Loucy (cell line): ENCODE data around the gene INS.

Source experiments
- H2AFZ ChIP-seq: fragments of 200-600 bp; sonication (generic); 2 replicates; pipeline ENCODE4 v1.6.0; 2016; ENCODE audit warnings: antibody characterized with exemption, mild to moderate bottlenecking, low read length, moderate library complexity
- H3F3A ChIP-seq: fragments of 200-600 bp; 2 replicates; pipeline ENCODE4 v1.6.0; 2016; ENCODE audit warnings: antibody characterized with exemption, low read depth, mild to moderate bottlenecking
- H3K27me3 ChIP-seq: fragments of 200-600 bp; sonication (generic); 2 replicates; pipeline ENCODE4 v1.6.1; 2014; ENCODE audit warnings: low read length, mild to moderate bottlenecking; ENCODE audit not compliant: insufficient read depth, poor library complexity, severe bottlenecking
- H3K36me3 ChIP-seq: fragments of 200-600 bp; sonication (generic); 2 replicates; pipeline ENCODE4 v1.6.1; 2016; ENCODE audit warnings: low read length; ENCODE audit not compliant: insufficient read depth
- H3K4me1 ChIP-seq: fragments of 200-600 bp; sonication (generic); 2 replicates; pipeline ENCODE4 v1.5.1; 2014; ENCODE audit warnings: low read length, mild to moderate bottlenecking; ENCODE audit not compliant: insufficient read depth, poor library complexity, severe bottlenecking
- H3K4me2 ChIP-seq: fragments of 200-600 bp; sonication (generic); 2 replicates; pipeline ENCODE4 v1.6.0; 2014; ENCODE audit warnings: antibody characterized with exemption, low read length, low read depth, mild to moderate bottlenecking; ENCODE audit not compliant: poor library complexity, severe bottlenecking
- H3K4me3 ChIP-seq: fragments of 200-600 bp; sonication (generic); 2 replicates; pipeline ENCODE4 v1.5.1; 2014; ENCODE audit warnings: low read length, mild to moderate bottlenecking, mixed read lengths; ENCODE audit not compliant: poor library complexity, severe bottlenecking
- H3K79me2 ChIP-seq: fragments of 200-600 bp; sonication (generic); 2 replicates; pipeline ENCODE4 v1.6.1; 2014; ENCODE audit warnings: low read length; ENCODE audit not compliant: insufficient read depth
- H3K9ac ChIP-seq: fragments of 200-600 bp; sonication (generic); 2 replicates; pipeline ENCODE4 v1.6.0; 2014; ENCODE audit warnings: mild to moderate bottlenecking, low read depth, low read length, moderate library complexity; ENCODE audit not compliant: poor library complexity, severe bottlenecking
- H3K9me2 ChIP-seq: fragments of 200-600 bp; sonication (generic); replicated peaks from 2 replicates; pipeline ENCODE4 v1.6.1; 2016; ENCODE audit warnings: low read depth, low read length, mixed read lengths
- H3K9me3 ChIP-seq: fragments of 200-600 bp; sonication (generic); 2 replicates; pipeline ENCODE4 v1.6.1; 2014; ENCODE audit warnings: mild to moderate bottlenecking, antibody characterized with exemption, low read length, low read depth; ENCODE audit not compliant: insufficient read depth
- H4K20me1 ChIP-seq: fragments of 200-600 bp; sonication (generic); 2 replicates; pipeline ENCODE4 v1.6.0; 2014; ENCODE audit warnings: antibody characterized with exemption, low read length, mild to moderate bottlenecking; ENCODE audit not compliant: insufficient read depth, poor library complexity, severe bottlenecking
- EZH2phosphoT487 ChIP-seq: fragments of 200-600 bp; IDR thresholded peaks from 2 replicates; pipeline ENCODE4 v1.6.1; 2018; ENCODE audit warnings: antibody characterized with exemption, mild to moderate bottlenecking, moderate library complexity, borderline replicate concordance
- TF ChIP-seq, protein P1 (sequence below): fragments of 200-600 bp; sonication (generic); conservative IDR thresholded peaks from 2 replicates; pipeline ENCODE4 v1.5.1; 2014; ENCODE audit warnings: mild to moderate bottlenecking, antibody characterized with exemption, low read length

Gene INS

GRCh38 chr11:2110521-2110920 lies 50.5 kb downstream of the INS start:
- no peaks in the 10 kb centered on the region for H3F3A ChIP-seq
- H3K9me3 ChIP-seq, result no peaks in the 10 kb centered on the region
- H3K36me3 ChIP-seq, result no peaks in the 10 kb centered on the region
- no peak overlapping the region for H3K9ac ChIP-seq
- H3K9me2 ChIP-seq, result no peaks in the 10 kb centered on the region
- H3K4me3 ChIP-seq, result no peak overlapping the region
- no peak overlapping the region for H2AFZ ChIP-seq
- no peak for TF ChIP-seq EZH2phosphoT487
- TF ChIP-seq, protein P1, sequence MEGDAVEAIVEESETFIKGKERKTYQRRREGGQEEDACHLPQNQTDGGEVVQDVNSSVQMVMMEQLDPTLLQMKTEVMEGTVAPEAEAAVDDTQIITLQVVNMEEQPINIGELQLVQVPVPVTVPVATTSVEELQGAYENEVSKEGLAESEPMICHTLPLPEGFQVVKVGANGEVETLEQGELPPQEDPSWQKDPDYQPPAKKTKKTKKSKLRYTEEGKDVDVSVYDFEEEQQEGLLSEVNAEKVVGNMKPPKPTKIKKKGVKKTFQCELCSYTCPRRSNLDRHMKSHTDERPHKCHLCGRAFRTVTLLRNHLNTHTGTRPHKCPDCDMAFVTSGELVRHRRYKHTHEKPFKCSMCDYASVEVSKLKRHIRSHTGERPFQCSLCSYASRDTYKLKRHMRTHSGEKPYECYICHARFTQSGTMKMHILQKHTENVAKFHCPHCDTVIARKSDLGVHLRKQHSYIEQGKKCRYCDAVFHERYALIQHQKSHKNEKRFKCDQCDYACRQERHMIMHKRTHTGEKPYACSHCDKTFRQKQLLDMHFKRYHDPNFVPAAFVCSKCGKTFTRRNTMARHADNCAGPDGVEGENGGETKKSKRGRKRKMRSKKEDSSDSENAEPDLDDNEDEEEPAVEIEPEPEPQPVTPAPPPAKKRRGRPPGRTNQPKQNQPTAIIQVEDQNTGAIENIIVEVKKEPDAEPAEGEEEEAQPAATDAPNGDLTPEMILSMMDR, result no peak
- H3K27me3 ChIP-seq, result no peaks in the 10 kb centered on the region
- no peaks in the 10 kb centered on the region for H3K79me2 ChIP-seq
- H4K20me1 ChIP-seq, result no peaks in the 10 kb centered on the region
- no peak overlapping the region for H3K4me2 ChIP-seq
- no peaks in the 10 kb centered on the region for H3K4me1 ChIP-seq
